Ovary (tissue), 9 donors: ENCODE results near the gene VPS26A. TPM values are rescaled to one million over a fixed set of nuclear protein-coding genes. Genes with fewer than 3 reads are reported as not detected.

Experiments used
- DNase-seq, 5 donors: peaks; one replicate each; pipeline ENCODE4 v3.0.0-alpha.2; 2019 to 2020
- H3K27ac ChIP-seq, 2 donors: fragments of 200-600 bp; one replicate each; pipeline versions ENCODE4 v1.5.1 to v1.8.0; 2019 to 2022
- H3K27me3 ChIP-seq: fragments of 200-600 bp; one replicate; pipeline ENCODE4 v1.8.0; 2022
- H3K36me3 ChIP-seq: fragments of 200-600 bp; sonication (generic); one replicate; pipeline ENCODE4 v1.5.1; 2019
- H3K4me1 ChIP-seq: one replicate; pipeline ENCODE4 v1.8.1; 2013; ENCODE audit warnings: mild to moderate bottlenecking, moderate library complexity; ENCODE audit not compliant: insufficient read depth
- H3K4me3 ChIP-seq: fragments of 200-600 bp; sonication (generic); one replicate; pipeline ENCODE4 v1.5.1; 2017
- H3K9me3 ChIP-seq, 2 donors: fragments of 200-600 bp in 1 of 2; sonication (generic) in 1 of 2; one replicate each; pipeline versions ENCODE4 v1.5.1 to v1.8.1; 2013 to 2019; ENCODE audit warnings: mild to moderate bottlenecking in 1 of 2, moderate library complexity in 1 of 2
- EP300 ChIP-seq: sonication (generic); formaldehyde crosslinking; IDR thresholded peaks from one replicate; pipeline ENCODE4 v1.6.1; 2017; ENCODE audit warnings: antibody characterized with exemption
- POLR2A ChIP-seq: fragments of 450-650 bp; IDR thresholded peaks from one replicate; pipeline ENCODE4 v1.6.1; 2017; ENCODE audit warnings: antibody characterized with exemption, mild to moderate bottlenecking, moderate library complexity
- WGBS, 3 donors: extraction: QIAGEN DNeasy Blood & Tissue Kit in 1 of 3; methylation state at CpG; one replicate each; pipeline versions ENCODE4 v1.1.5 to v1.1.7; 2013 to 2017; 5-methylcytosine and 5-hydroxymethylcytosine counted together
- intact Hi-C, 4 donors: fragments of 100-400 bp; cut with DNase I; formaldehyde crosslinking; loops; one replicate each; pipeline versions ENCODE4 v1.11.0 to v1.15.1; 2022 to 2023
- polyA plus RNA-seq, 2 donors: library from polyadenylated mRNA; stranded (reverse); fragments of 200-250 nt in 1 of 2; fragments of 350-450 nt in 1 of 2; fragmentation: Illumina TruSeq in 1 of 2; extraction: RNeasy Lipid Tissue Mini Kit (QIAGEN cat#74804) in 1 of 2; gene quantifications; one replicate each; pipeline ENCODE4 v1.2.3, GENCODE V29; 2013 to 2014
- total RNA-seq, 7 donors: library from RNA; depleted of rRNA in 2 of 7; stranded (reverse); fragments of >200 nt in 2 of 7; fragmentation: NEBNext Ultra II Directional in 3 of 7; extraction: Animal tissue kit (Norgen Biotek cat#: 25700) in 3 of 7; gene quantifications; one replicate each; pipeline versions ENCODE4 v1.1.0 to v1.2.4, GENCODE V29; 2016 to 2023
- TF ChIP-seq, protein P1 (sequence below), 3 donors: fragments of 450-650 bp in 2 of 3; fragments of 200-600 bp in 1 of 3; IDR thresholded peaks; one replicate each; pipeline versions ENCODE4 v1.5.1 to v1.8.0; 2016 to 2022; ENCODE audit warnings: antibody characterized with exemption in 3 of 3, mild to moderate bottlenecking in 1 of 3
- donor health status: DM: no; HTN: no; CAD: no; lungs with moderate emphysema.
- donor health status: DM: no; HTN: no; CAD: no.
- donor health status: Bipolar disorder and iron deficiency.
- donor health status: DM: yes; HTN: yes; CAD: no.
- donor health status: DM: no; HTN: no; CAD: no.
- donor health status: DM: yes; HTN: yes; CAD: no.

Gene VPS26A
- total and polyA plus RNA-seq, 9 donors, result 21.3 to 65.4 (median 44.1) TPM

DNA sequence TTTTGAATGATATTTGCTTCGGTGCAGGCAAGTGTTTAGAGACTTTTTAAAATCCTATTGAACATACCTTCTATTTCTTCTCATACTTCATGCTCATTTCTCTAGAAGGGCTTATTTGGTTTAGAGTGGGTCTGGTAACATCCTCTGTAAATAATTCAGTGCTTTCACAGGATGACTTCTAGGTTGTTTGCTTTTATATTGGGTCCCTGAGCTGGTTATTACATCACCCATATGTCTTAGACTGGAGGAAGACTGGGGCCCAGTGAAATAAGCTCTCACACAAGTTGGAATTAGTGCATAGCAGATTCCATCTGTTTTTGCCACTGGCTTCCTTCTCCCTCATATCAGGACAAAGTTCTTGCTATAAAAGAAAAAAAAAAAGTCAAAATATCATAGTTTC, 62.5 kb downstream of the VPS26A start:
- Histone ChIP-seq H3K27ac (no peak overlapping the region), H3K9me3 (no peaks in the 10 kb centered on the region), H3K4me1 (peaks cover 2% of the 10 kb centered on the region), H3K4me3 (no peak overlapping the region), H3K27me3 (no peaks in the 10 kb centered on the region), H3K36me3 (peaks cover 2% of the 10 kb centered on the region)
- intact Hi-C loops, result no loop called here
- TF ChIP-seq EP300, result no peak
- TF ChIP-seq POLR2A, result no peak
- 70 to 86% (median 82%) methylated on average over 1 of the region's 1 CpG for WGBS, 3 donors
- DNase-seq, result no peak

- no peak overlapping the region for H3K27ac ChIP-seq
- no peak for DNase-seq
- H3K27me3 ChIP-seq, result no peaks in the 10 kb centered on the region
- H3K4me3 ChIP-seq, result no peak overlapping the region
- no peaks in the 10 kb centered on the region for H3K4me1 ChIP-seq
- 57 to 78% (median 74%) methylated on average over 2 of the region's 2 CpGs for WGBS, 3 donors
- no peaks in the 10 kb centered on the region for H3K9me3 ChIP-seq
- H3K36me3 ChIP-seq, result no peaks in the 10 kb centered on the region
- intact Hi-C loops, result no loop called here
- TF ChIP-seq, protein P1, sequence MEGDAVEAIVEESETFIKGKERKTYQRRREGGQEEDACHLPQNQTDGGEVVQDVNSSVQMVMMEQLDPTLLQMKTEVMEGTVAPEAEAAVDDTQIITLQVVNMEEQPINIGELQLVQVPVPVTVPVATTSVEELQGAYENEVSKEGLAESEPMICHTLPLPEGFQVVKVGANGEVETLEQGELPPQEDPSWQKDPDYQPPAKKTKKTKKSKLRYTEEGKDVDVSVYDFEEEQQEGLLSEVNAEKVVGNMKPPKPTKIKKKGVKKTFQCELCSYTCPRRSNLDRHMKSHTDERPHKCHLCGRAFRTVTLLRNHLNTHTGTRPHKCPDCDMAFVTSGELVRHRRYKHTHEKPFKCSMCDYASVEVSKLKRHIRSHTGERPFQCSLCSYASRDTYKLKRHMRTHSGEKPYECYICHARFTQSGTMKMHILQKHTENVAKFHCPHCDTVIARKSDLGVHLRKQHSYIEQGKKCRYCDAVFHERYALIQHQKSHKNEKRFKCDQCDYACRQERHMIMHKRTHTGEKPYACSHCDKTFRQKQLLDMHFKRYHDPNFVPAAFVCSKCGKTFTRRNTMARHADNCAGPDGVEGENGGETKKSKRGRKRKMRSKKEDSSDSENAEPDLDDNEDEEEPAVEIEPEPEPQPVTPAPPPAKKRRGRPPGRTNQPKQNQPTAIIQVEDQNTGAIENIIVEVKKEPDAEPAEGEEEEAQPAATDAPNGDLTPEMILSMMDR (IDR thresholded peaks at IDR 0.05), result no peak
- TF ChIP-seq POLR2A, result no peak
- TF ChIP-seq EP300, result no peak
These were observed 77.1 kb downstream of the VPS26A start for GRCh38 chr10:69201045-69201444.

- no peaks in the 10 kb centered on the region for H3K27me3 ChIP-seq
- no peaks in the 10 kb centered on the region for H3K9me3 ChIP-seq
- 75 to 79% (median 76%) methylated on average over 1 of the region's 1 CpG for WGBS, 3 donors
- H3K36me3 ChIP-seq, result no peaks in the 10 kb centered on the region
- TF ChIP-seq, protein P1 (IDR thresholded peaks at IDR 0.05), result no peak
- TF ChIP-seq EP300, result no peak
- TF ChIP-seq POLR2A, result no peak
- no peak overlapping the region for H3K27ac ChIP-seq
- no peaks in the 10 kb centered on the region for H3K4me1 ChIP-seq
- intact Hi-C loops, result no loop called here
- no peak overlapping the region for H3K4me3 ChIP-seq
- no peak for DNase-seq
These were observed 78.4 kb downstream of the VPS26A start for GRCh38 chr10:69202332-69202731.

DNA sequence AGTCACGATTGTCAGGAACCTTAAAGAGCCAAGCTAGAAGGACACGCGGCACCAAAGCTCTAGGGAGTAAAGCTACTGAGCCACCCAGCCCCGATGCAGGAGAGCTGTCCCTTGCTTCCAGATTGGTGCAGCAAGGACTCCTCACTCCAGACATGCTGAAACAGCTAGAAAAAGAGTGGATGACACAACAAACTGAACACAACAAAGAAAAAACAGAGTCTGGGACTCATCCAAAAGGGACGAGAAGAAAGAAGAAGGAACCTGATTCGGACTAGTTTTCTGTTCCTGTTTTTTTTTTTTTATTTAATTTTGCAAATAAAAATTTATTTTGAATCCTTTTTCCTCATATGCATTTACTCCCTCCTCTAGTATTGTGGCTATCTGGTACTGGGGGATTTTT, 84.8 kb downstream of the VPS26A start:
- H3K27me3 ChIP-seq, result no peaks in the 10 kb centered on the region
- no peak for DNase-seq
- intact Hi-C loops, result no loop called here
- TF ChIP-seq EP300 (no peak), POLR2A (no peak)
- TF ChIP-seq, protein P1 (IDR thresholded peaks at IDR 0.05), result no peak
- 83 to 86% (median 85%) methylated on average over 6 of the region's 6 CpGs for WGBS, 3 donors
- no peak overlapping the region for H3K27ac ChIP-seq
- H3K4me1 ChIP-seq, result no peaks in the 10 kb centered on the region
- H3K4me3 ChIP-seq, result no peak overlapping the region
- H3K36me3 ChIP-seq, result no peaks in the 10 kb centered on the region
- H3K9me3 ChIP-seq, result no peaks in the 10 kb centered on the region

- Histone ChIP-seq H3K4me3 (no peak overlapping the region), H3K27ac (no peak overlapping the region), H3K4me1 (no peaks in the 10 kb centered on the region), H3K36me3 (no peaks in the 10 kb centered on the region), H3K9me3 (no peaks in the 10 kb centered on the region), H3K27me3 (no peaks in the 10 kb centered on the region)
- TF ChIP-seq, protein P1 (IDR thresholded peaks at IDR 0.05), result no peak
- no peak for TF ChIP-seq EP300
- TF ChIP-seq POLR2A, result no peak
- intact Hi-C loops, result no loop called here
- 57 to 80% (median 69%) methylated on average over 3 of the region's 3 CpGs for WGBS, 3 donors
- no peak for DNase-seq
These were observed 86.0 kb downstream of the VPS26A start for GRCh38 chr10:69209787-69210484.
